IPS-20b (cell line): ENCODE measurements around the gene ZNF710.

Source experiments
- H3K27ac ChIP-seq: one replicate; pipeline ENCODE4 v1.5.1; 2013; ENCODE audit warnings: low read length
- H3K27me3 ChIP-seq: 2 replicates; pipeline ENCODE4 v1.6.1; 2013; ENCODE audit warnings: mild to moderate bottlenecking, low read length, inconsistent platforms; ENCODE audit not compliant: insufficient read depth
- H3K36me3 ChIP-seq: 2 replicates; pipeline ENCODE4 v1.6.1; 2013; ENCODE audit warnings: low read depth, mild to moderate bottlenecking, inconsistent platforms, low read length, moderate library complexity; ENCODE audit not compliant: insufficient read depth
- H3K4me1 ChIP-seq: 2 replicates; pipeline ENCODE4 v1.6.1; 2013; ENCODE audit warnings: mild to moderate bottlenecking, control low read depth, inconsistent platforms, low read length, moderate library complexity; ENCODE audit not compliant: insufficient read depth
- H3K4me3 ChIP-seq: 2 replicates; pipeline ENCODE4 v1.5.1; 2013; ENCODE audit warnings: mild to moderate bottlenecking, low read length, inconsistent platforms
- H3K9ac ChIP-seq: 2 replicates; pipeline ENCODE4 v1.6.1; 2013; ENCODE audit warnings: low read depth, mild to moderate bottlenecking, inconsistent platforms, low read length, moderate library complexity
- H3K9me3 ChIP-seq: 2 replicates; pipeline ENCODE4 v1.6.1; 2013; ENCODE audit warnings: mild to moderate bottlenecking, low read depth, low read length, inconsistent platforms; ENCODE audit not compliant: insufficient read depth

The ZNF710 gene

GRCh38 chr15:90079619-90080457 lies 78.7 kb downstream of the ZNF710 start:
- Histone ChIP-seq H3K9me3 (no peaks in the 10 kb centered on the region), H3K27me3 (no peaks in the 10 kb centered on the region), H3K4me3 (no peak overlapping the region), H3K9ac (no peak overlapping the region), H3K27ac (no peak overlapping the region), H3K36me3 (peaks cover 32% of the 10 kb centered on the region), H3K4me1 (peaks cover 19% of the 10 kb centered on the region; the same call in 1 of the 2 replicates)

DNA sequence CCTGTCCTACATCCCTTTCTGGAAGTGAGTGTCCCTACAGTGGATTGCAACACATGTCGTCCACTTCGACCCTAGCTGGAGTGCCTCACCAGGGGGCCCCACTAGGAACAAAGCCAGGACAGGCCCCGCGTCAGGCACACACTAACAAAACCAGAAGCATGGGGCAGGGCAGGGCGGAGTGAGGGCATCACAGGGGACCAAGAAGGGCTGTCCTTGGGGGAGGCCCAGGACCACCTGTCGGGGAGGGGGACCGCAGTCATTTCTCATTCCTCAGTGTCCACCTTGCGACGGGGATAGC lies 79.3 kb downstream of the ZNF710 start:
- Histone ChIP-seq H3K27me3 (no peaks in the 10 kb centered on the region), H3K4me3 (no peak overlapping the region), H3K27ac (no peak overlapping the region), H3K9me3 (no peaks in the 10 kb centered on the region), H3K4me1 (peaks cover 14% of the 10 kb centered on the region; the same call in 1 of the 2 replicates), H3K36me3 (peaks cover 33% of the 10 kb centered on the region), H3K9ac (no peak overlapping the region)

GRCh38 chr15:90080818-90081393 lies 79.8 kb downstream of the ZNF710 start:
- Histone ChIP-seq H3K9ac (no peak overlapping the region), H3K36me3 (peaks cover 33% of the 10 kb centered on the region)

GRCh38 chr15:90082140-90082715 lies 81.1 kb downstream of the ZNF710 start:
- H3K9ac ChIP-seq, result no peak overlapping the region
- no peak overlapping the region for H3K27ac ChIP-seq
- H3K4me3 ChIP-seq, result no peak overlapping the region
- H3K9me3 ChIP-seq, result no peaks in the 10 kb centered on the region
- 0 out of 2 replicates have a peak, but pooled peaks cover 3% of the 10 kb centered on the region for H3K4me1 ChIP-seq
- peaks cover 33% of the 10 kb centered on the region for H3K36me3 ChIP-seq
- no peaks in the 10 kb centered on the region for H3K27me3 ChIP-seq

More at GRCh38 chr15:90080818-90081393, 79.8 kb downstream of the ZNF710 start:
- Histone ChIP-seq H3K9me3 (no peaks in the 10 kb centered on the region), H3K4me1 (peaks cover 10% of the 10 kb centered on the region; the same call in 1 of the 2 replicates), H3K27me3 (no peaks in the 10 kb centered on the region), H3K4me3 (no peak overlapping the region), H3K27ac (no peak overlapping the region)

DNA sequence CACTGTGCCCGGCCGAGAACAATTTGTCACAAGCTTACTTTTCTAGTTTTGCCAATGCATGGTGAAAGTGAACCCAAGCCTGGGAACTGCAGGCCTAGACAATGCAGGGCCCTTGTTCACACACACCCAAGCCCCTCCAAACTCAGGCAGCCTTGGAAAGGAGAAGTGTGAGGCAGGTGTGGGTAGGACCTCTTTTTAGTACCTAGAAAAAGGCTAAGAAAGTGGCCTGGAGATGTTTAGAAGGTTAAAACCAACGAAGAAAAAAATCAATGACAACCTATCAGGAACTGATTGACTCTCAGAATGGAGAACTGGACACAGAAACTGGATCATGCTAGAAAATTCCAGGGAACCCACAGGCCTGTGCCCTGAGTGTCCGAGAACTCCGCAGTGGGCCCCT lies 82.3 kb downstream of the ZNF710 start:
- Histone ChIP-seq H3K9ac (no peak overlapping the region), H3K4me3 (no peak overlapping the region), H3K9me3 (no peaks in the 10 kb centered on the region), H3K4me1 (0 out of 2 replicates have a peak, but pooled peaks cover 3% of the 10 kb centered on the region), H3K27me3 (no peaks in the 10 kb centered on the region), H3K36me3 (peaks cover 36% of the 10 kb centered on the region), H3K27ac (no peak overlapping the region)

DNA sequence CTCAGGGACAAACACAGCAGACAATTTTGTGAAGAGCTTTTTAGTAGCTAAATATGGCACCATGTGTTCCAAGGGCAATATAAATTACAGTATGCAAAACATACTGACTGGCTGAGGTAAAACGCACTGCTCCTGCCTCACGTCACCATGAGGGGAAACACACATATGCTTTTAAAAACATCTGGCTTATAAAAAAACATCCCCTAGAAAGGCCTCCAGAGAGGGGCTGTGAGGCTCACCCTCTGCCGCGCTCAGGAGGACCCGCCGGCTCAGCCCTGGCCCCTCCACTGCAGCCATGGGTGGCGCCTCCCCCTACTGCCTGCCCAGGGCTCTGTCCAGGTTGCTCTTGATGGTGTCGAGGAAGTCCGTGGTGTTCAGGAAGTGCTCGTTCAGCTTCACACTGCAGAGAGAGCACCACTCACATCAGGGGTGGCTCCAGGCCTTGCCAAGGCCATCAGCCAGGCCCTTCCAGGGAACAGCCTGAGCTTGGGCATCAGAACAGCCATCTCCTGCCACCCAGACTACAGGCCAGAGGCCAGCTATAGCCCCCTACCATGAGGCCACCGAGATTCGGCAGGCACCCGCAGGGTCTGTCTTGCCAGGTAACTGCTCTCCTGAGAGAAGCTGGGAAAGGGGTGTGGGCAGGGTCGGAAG lies 83.0 kb downstream of the ZNF710 start:
- 0 out of 2 replicates have a peak, but pooled peaks cover 3% of the 10 kb centered on the region for H3K4me1 ChIP-seq
- peaks cover 33% of the 10 kb centered on the region for H3K36me3 ChIP-seq
- H3K9me3 ChIP-seq, result no peaks in the 10 kb centered on the region
- no peak overlapping the region for H3K27ac ChIP-seq
- no peak overlapping the region for H3K9ac ChIP-seq
- H3K4me3 ChIP-seq, result no peak overlapping the region
- H3K27me3 ChIP-seq, result no peaks in the 10 kb centered on the region

GRCh38 chr15:90084876-90085423 lies 83.8 kb downstream of the ZNF710 start:
- H3K9me3 ChIP-seq, result no peaks in the 10 kb centered on the region
- no peak overlapping the region for H3K4me3 ChIP-seq
- H3K4me1 ChIP-seq, result 0 out of 2 replicates have a peak, but pooled peaks cover 3% of the 10 kb centered on the region
- no peaks in the 10 kb centered on the region for H3K27me3 ChIP-seq
- H3K9ac ChIP-seq, result no peak overlapping the region
- H3K27ac ChIP-seq, result no peak overlapping the region
- peaks cover 34% of the 10 kb centered on the region for H3K36me3 ChIP-seq

DNA sequence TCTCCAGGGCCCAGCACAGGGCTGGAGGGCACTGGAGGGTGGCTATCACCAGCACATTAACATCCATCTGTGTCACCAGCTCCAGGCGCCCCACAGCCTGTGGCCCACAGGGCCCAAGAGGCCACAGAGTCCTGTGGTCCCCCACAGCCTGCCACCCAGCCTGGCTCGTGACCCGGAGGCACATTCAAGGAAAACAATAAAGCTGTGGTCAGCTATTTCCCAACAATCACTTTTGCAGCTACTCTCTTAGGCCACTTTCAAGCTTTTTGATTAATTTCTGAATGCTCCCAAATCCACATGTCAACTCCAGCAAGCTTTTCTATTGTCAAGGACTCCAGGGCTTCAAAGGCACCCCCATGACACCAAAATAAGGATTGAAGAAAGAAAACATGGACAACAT lies 84.4 kb downstream of the ZNF710 start:
- H3K4me1 ChIP-seq, result 0 out of 2 replicates have a peak, but pooled peaks cover 3% of the 10 kb centered on the region

GRCh38 chr15:90086868-90087268 lies 85.7 kb downstream of the ZNF710 start:
- H3K4me1 ChIP-seq, result 0 out of 2 replicates have a peak, but pooled peaks cover under 1% of the 10 kb centered on the region
- H3K9ac ChIP-seq, result no peak overlapping the region
- H3K4me3 ChIP-seq, result no peak overlapping the region
- no peaks in the 10 kb centered on the region for H3K9me3 ChIP-seq
- no peaks in the 10 kb centered on the region for H3K27me3 ChIP-seq
- peaks cover 28% of the 10 kb centered on the region for H3K36me3 ChIP-seq
- H3K27ac ChIP-seq, result no peak overlapping the region

More for the DNA sequence above, 84.4 kb downstream of the ZNF710 start:
- no peaks in the 10 kb centered on the region for H3K27me3 ChIP-seq
- no peak overlapping the region for H3K27ac ChIP-seq
- no peak overlapping the region for H3K4me3 ChIP-seq
- H3K9ac ChIP-seq, result no peak overlapping the region
- H3K9me3 ChIP-seq, result no peaks in the 10 kb centered on the region
- peaks cover 29% of the 10 kb centered on the region for H3K36me3 ChIP-seq

- Histone ChIP-seq H3K9me3 (no peaks in the 10 kb centered on the region), H3K4me1 (no peaks in the 10 kb centered on the region), H3K9ac (no peak overlapping the region), H3K4me3 (no peak overlapping the region), H3K27ac (no peak overlapping the region), H3K27me3 (no peaks in the 10 kb centered on the region), H3K36me3 (peaks cover 28% of the 10 kb centered on the region)
These were observed 86.5 kb downstream of the ZNF710 start for GRCh38 chr15:90087454-90088154.
